Right ventricle myocardium inferior (tissue), 1 donor: ENCODE data around the gene TNK2. TPM values are rescaled to one million over a fixed set of nuclear protein-coding genes. Genes with fewer than 3 reads are reported as not detected.
"Not testable (repeated sequence)": the region's sequence is repeated elsewhere in the genome, so short reads cannot be mapped to it uniquely, and the experiment has no call there.

Experiments used
- ATAC-seq: fragments of 200-7000 bp; cut with Tn5 transposase; one replicate; pipeline ENCODE4 v1.9.1; 2020; ENCODE audit warnings: mild to moderate bottlenecking, moderate library complexity
- DNase-seq: peaks from one replicate; pipeline ENCODE4 v3.0.0; 2021; ENCODE audit errors: missing footprints
- intact Hi-C: fragments of 100-400 bp; cut with DNase I; formaldehyde crosslinking; loops from one replicate; pipeline ENCODE4 v1.11.0; 2022
- total RNA-seq: library from RNA; stranded (reverse); fragmentation: NEBNext Ultra II Directional; extraction: Animal tissue kit (Norgen Biotek cat#: 25700); gene quantifications from one replicate; pipeline ENCODE4 v1.2.1, GENCODE V29; 2021
- donor health status: DM: no; HTN: yes; CAD: no; lungs with severe emphysema.

Gene TNK2
- total RNA-seq, 1 donor from 2014 or later: 31.7 TPM

DNA sequence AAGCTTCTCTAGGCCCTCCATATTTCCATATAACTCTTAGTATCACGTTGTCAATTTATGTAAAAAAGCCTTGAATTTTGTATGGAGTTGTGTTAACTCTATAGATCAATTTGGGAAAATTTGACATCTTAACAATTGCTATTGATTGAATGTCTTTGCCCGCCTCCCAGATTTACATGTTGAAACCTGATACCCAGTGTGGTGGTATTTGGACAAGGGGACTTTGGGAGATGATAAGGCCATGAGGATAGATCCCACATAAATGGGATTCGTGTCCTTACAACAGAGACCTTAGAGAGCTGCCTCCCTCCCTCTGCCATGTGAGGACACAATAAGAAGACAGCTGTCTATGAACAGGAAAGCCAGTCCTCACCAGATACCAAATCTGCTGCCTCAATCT lies 21.1 kb upstream of the TNK2 start:
- intact Hi-C loops: no loop called here
- no peak for ATAC-seq
- DNase-seq: no peak

DNA sequence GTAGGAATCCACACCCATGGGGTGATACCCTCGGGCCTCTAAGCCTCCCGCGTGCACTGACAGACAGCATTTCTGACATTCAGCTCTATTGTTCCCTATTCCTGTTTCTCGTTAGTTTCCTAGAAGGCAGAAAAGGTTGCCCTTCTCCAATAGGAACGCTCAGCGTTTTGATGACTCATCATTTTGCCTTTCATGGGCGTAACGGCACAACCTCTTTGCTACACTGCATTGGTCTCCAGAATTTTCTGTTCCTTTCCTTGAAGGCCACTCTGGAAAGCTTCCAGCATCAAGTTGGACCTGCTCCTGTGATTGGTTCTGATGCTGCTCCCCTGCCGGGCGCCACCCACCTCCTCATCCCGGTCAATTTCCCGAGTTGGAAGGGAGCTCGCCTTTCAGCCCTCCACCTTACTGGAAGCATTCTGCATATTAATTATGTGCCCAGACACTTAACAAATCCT lies 13.0 kb upstream of the TNK2 start:
- DNase-seq: no peak
- intact Hi-C loops: no loop called here
- ATAC-seq: no peak

DNA sequence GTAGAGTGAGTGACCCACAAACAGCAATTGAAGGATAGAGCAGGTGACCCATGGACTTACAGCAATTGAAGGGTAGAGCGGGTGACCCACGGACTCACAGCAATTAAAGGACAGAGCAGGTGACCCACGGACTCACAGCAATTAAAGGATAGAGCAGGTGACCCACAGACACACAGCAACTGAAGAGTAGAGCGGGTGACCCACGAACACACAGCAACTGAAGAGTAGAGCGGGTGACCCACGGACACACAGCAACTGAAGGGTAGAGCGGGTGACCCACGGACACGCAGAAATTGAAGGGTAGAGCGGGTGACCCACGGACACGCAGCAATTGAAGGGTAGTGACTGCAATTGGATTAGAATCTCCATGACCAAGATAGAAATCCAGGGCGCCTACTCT lies 9.8 kb upstream of the TNK2 start:
- no peak for ATAC-seq
- intact Hi-C loops: no loop called here
- DNase-seq: no peak

DNA sequence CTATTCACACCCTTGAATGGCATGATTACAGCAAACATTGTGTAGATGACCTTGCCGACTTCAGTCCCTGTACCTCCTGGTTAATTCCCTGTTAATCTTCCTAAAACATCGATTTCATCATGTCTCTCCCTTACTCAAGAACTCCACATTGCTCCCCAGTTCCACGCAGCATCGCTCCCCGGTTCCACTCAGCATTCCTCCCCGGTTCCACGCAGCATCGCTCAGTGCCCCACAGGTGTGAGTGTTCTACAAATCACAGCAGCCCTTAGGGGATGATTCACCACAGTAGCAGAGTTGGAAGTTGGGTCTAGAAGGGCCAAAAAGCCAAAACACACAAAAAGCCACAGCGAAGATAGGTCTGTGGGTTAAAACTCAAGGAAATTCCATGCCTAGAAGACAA lies 8.6 kb upstream of the TNK2 start:
- DNase-seq (no peak), ATAC-seq (no peak)
- intact Hi-C loops: no loop called here

DNA sequence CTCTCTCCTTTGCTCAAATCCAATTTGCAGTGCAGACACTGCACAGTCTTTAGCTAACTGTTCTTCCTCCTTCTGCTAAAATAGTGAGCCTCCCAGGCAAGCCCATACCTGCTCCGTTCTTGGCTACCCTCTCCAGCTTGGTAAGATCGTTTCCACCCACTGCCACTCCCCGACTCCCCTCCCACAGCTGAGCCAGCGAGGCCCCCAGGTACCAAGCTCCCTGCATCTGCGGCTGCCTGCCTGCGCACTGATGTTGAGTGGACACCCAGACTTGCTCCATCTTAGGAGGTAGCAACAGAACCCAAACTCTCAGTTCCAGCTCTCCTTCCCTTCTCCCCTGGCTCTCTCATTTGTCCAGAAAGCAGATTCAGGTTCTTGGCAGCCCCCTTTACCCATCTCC lies 7.9 kb upstream of the TNK2 start:
- ATAC-seq (no peak), DNase-seq (no peak)
- intact Hi-C loops: no loop called here

DNA sequence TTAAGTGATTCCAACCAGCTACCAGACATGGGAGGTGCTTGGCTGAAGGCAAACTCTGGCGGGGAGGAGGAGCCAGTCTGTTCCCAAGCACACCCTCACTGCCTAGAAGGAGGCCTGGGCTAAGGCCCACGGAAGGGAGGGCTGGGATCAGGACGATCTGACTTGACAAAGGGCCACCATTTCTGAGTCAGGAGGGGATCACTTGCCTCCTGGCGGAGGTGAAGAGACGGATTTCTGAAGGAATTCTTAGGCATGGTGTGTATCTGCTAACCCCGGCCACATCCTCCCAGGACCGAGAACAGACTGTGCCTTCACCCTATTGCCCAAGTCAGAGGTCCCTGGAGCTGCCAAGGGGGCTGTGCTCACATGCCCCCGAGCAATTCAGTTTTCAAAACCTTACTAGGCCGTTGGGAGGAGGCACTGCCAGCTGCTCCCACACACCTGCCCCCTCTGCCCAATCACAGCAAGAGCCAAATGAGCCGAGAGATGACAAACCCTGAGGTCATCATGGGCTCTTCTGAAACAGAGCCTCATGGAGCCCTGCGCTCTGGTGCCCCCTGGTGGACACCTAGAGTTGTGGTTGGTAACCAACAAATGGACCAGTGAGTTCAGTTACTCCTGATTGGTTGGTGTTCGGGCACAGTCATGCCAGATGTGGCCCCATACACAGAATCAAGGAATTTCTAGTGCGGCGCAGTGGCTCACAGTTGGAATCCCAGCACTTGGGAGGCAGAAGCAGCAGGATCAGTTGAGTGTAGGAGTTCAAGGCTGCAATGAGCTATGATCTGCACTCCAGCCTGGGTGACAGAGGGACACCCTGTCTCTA lies 6.5 kb upstream of the TNK2 start:
- intact Hi-C loops: loop anchor here (1.0 to 2.0 kb wide), 3 partner anchors 20 to 56 kb away; no protein-coding TSS in a partner anchor
- ATAC-seq (peak; percentile 91), DNase-seq (peak; percentile 94)

DNA sequence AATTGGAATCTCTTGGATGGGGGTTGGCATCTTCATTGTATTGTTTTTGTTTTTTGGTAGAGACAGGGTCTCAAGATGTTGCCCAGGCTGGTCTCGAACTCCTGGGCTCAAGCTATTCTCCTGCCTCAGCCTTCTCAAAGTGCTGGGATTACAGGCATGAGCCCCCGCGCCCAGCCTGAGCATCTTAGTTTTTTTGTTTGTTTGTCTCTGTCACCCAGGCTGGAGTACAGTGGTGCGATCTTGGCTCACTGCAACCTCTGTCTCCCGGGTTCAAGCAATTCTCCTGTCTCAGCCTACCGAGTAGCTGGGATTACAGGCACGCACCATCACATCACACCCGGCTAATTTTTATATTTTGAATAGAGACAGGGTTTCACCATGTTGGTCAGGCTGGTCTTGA lies 5.8 kb upstream of the TNK2 start:
- DNase-seq, ATAC-seq: not testable (repeated sequence)
- intact Hi-C loops: loop anchor here (2.0 kb wide), 1 partner anchor 19 kb away; no protein-coding TSS in a partner anchor

DNA sequence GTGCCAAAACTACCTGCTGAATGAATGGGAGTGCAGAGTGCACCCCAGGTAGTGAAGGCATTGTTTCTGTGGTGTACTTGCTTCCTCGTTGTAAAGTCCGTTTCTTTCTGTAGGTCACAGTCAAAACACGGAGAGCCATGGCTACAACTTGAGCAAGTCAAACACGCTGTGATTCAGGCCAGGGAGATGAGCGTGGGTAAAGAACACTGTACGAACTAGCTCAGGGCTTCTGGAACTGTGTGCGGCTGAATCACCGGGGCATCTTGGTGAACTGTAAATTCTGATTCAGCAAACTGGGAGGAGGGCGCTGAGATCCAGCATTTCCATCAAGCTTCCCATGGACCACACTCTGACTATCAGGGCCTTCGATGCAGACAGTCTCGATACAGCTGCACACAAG lies 5.0 kb upstream of the TNK2 start:
- intact Hi-C loops: no loop called here
- DNase-seq: no peak
- ATAC-seq: no peak

DNA sequence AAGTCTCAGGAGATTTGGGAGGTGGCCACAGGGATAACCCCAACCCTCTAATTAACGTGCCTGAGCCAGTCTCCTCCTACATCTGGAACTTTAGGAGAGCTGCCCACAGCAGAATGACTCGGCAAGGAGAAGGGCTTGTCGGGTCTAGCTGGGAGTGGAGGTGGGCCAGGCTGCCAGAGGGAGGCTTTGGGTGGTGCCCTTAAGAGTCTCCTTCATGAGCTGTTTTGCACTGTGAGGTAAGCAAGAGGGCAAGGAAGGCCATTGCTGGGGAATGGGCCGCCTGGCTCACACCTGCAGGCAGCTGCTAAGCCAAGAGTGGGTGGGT lies 3.6 kb upstream of the TNK2 start:
- DNase-seq (no peak), ATAC-seq (no peak)
- intact Hi-C loops: no loop called here

DNA sequence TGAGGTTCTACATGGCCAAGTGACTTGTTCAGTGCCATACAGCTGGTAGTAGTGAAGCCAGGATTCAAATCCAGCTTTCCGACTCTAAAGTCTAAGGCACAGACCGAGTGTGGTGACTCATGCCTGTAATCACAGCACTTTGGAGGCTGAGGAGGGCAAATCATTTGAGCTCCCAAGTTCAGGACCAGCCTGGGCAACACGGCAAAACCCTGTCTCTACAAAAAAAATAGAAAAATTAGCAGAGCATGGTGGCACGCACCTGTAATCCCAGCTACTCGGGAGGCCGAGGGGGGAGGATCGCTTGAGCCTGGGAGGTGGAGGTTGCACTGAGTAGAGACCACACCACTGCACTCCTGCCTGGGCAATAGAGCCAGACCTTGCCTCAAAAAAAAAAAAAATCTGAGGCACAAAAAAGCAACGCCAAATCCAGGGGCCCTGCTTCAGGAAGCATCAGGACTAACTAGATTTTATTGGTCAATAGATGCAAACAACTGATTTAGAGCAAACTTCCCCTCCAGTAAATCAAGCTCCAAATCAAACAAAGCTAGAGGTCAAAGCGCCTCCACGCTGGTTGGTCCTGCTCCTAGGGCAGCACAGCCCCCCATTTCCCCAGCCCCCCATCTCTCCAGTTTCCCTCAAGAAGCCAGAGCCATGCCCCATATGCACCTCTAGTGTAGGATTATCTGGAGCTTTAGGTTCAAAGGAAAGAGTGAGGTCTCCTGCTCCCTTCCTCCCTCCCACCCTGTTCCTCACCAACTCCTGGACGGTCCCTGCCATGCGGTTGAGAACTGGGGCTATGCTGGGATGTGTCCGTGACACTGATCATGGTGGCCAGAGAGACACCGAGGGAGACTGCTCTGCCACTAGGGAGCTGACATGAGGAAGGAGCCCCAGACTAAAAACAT lies 2.9 kb upstream of the TNK2 start:
- ATAC-seq (no peak), DNase-seq (no peak)
- intact Hi-C loops: no loop called here

DNA sequence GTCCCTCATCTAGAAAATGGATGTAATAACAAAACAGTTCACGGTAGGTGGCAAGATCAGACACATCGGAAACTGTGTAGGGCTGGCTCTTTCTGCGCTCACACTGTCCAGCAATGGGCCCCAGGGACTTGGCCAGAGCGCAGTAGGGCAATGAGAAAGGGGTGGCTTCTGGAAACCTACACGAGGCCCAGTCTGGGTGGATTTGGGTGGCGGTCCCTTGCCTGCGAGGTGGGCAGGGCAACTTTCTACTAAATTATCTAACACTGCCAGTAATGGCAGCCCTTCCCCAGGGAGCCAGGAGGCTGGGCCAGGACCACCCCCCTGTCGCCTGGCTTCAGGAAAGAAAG lies 2.1 kb upstream of the TNK2 start:
- DNase-seq (no peak), ATAC-seq (no peak)
- intact Hi-C loops: no loop called here

DNA sequence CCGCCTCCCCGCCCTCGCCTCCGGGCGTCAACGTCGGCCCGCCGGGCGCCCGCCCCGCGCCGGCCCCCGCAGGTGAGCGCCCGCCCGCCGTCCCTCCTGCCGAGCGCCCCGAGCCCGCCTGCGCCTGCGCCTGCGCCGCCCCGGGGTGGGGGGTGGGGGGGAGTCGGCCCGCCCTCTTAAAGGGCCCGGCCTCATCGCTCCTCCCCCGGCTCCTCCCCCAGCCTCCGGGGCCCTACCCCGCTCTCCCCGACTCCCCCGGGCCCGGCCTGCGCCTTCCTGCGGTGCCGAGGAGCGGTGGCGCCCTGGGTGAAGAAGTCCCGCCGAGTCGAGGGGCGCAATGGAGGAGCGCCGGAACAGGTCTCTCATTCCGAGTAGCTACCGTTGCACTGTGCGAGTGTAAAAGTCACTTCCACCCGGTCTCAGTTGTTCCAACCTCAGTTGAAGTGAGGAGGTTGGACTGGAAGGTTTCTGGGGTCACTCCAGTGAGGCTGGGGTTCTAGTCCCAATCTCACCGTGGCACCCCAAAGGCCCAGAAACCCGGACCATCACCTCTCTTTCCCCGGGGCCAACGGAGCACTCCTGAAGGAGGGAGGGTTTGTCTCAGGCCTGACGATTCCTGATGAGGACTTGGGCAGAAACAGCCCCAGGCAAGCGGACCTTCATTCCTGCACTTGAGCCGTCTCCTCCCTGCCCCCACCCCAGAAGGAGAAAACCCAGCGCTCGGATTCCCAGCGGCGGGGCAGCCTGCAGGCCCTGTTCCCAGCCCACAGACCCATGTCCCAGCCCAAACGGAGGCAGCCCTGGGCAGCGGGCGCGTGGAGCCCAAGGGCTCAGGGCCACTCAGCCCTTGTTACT lies 1.5 kb upstream of the TNK2 start:
- ATAC-seq (peak; percentile 88), DNase-seq (peak; percentile 93)
- intact Hi-C loops: no loop called here

DNA sequence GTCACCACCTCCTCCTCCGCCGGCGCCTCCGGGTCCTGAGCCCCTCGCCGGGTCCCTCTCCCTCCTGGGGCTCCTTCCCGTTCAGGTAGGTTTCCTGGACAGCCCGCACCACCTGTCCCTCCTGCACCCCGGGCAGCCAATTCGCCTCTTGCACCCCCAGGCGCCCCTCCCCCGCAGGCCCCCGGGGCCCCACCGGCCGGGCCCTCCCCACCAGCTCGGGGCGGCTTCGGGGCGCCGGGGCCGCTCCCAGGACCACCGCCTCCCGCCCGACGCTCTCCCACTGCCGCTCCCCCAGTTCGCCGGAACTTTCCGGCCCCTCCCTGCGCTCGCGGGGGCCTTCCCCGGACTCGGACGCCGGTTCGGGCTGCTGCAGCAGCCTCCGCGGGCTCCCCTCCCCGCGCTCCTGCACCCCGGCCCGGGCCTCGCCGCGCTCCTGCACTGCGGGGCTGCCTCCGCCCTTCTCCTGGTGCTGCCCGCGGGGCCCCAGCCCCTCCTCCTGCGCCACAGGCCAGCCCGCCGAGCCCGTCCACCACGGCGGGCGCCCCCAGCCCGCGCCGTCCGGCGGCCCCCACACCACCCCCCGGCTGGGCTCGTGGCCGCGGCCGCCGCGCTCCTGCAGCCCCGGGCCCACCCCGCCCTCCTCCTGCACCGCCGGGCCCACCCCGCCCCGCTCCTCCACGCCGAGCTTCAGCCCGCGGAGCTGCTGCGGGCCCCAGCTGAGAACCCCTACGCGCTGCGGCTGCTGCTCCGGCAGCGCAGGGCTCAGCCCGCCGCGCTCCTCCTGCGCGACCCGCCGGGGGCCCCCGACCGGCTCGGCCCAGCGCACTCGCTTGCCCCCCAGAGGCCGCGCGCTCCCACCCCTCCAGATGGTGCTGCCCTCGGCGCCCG lies 587 bp upstream of the TNK2 start:
- intact Hi-C loops: no loop called here
- ATAC-seq: peak; percentile 14

DNA sequence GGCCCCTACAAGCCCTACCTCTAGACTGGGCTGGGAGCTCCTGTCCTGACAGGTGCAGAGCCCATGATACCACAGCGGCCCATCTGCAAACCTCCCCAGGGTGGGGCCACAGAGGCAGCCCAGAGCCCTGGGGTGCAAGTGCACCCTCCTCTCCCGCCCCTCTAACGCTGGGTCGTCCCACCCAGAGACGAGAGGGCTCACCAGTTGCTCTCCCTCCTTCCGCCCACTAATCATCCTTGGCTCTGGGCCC lies 742 bp downstream of the TNK2 start:
- ATAC-seq (no peak), DNase-seq (peak; percentile 67)

More for the DNA sequence above, 587 bp upstream of the TNK2 start:
- DNase-seq: peak; percentile 75

DNA sequence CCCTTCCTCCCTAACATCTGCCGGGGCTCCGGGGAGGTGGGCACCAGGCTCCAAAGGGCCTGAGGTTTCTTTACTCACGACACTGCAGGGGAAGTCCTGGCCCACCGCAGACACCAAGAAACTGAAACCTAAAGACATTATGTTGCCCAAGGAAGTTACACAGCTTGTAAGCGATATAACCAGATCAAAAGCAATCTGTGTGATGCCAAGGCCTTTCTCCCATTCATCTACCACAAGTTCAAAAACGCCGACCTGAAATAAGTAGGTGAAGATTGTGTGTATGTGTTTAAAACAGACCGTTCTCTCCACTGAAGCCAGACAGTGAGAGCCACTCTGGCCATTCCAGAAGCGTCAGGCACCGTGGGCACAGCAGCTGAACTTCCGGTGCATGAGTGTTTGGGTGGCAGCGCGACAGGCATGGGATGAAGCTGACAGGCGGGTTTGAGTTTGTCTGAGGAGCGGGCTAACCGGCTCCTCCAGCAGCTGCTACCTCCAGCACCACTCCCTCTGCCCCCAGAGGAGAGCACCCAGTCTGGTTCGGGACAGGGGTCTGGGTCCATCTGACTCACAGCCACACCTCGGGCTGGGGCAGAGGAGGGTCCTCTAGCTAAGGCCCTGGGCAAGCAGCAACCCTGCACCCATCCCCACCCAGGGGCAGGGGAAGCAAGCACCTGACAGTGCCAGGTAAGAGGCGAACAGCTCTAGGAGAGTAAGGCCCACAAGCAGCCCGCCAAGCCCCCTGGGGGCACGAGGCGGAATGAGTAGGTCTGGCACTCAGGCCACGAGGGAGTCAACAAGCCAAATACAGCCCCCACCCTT lies 1.3 kb downstream of the TNK2 start:
- intact Hi-C loops: no loop called here
- peak; percentile 70 for DNase-seq
- no peak for ATAC-seq

More for the DNA sequence above, 742 bp downstream of the TNK2 start:
- intact Hi-C loops: no loop called here

DNA sequence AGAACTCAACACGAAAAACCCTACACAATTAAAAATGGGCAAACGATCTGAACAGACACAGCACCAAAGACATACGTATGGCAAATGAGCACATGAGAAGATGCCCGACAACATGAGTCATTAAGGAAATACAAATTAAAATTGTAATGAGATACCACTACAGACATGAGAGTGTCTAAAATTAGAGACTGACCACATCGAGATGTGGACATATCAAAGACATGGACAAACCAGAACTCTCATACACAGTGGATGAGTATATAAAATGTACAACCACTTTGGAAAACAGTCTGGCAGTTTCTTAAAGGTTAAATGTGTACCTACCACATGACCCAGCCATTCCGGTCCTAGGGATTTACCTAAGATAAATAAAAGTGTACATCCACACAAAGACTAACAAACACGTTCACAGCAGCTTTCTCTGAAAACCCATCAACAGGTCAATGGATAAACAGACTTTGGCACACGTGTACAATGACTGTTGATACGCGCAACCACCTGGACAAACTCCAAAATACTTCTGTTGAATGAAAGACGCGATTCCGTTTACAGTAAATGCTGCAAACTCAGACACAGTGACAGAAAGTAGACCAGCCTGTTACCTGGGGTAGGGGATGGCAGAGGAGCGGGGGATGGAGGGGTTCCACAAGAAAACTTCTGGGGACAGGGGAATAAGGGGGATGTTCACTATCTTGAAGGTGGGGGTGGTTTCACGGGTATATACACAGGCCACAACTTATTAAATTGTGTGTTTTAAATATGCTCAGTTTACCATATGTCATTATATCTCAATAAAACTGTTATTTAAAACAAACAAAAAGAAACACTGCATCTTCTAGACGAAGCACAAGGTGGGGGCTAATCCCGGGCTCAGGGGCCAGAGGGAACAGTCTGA lies 2.1 kb downstream of the TNK2 start:
- ATAC-seq (no peak), DNase-seq (no peak)
- intact Hi-C loops: no loop called here

DNA sequence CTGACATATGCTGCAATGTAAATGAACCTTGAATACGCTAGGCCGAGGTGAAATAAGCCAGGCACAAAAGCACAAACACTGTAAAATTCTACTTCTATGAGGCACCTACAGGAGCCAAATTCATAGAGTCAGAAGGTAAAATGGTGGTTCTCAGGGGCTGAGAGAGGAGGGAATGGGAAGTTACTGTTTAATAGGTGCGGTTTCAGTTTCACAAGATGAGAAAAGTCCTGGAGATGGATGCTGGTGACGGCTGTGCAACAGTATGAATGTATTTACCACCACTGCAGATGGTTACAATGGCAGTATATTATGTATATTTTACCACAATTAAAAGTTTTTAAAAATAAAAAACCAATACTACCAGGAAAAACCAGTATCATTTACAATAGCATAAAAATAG lies 4.0 kb downstream of the TNK2 start:
- intact Hi-C loops: no loop called here
- no peak for DNase-seq
- no peak for ATAC-seq
